Psoas muscle (tissue), 8 donors: ENCODE data around the gene GPBP1L1. TPM values are rescaled to one million over a fixed set of nuclear protein-coding genes. Genes with fewer than 3 reads are reported as not detected.

Source experiments
- ATAC-seq, 4 donors: fragments of 200-7000 bp; cut with Tn5 transposase; one replicate each; pipeline ENCODE4 v1.9.1; 2020; ENCODE audit warnings: moderate library complexity in 3 of 4, mild to moderate bottlenecking in 2 of 4
- DNase-seq, 2 donors: peaks; one replicate each; pipeline ENCODE4 v3.0.0-alpha.2; 2020
- H3K27ac ChIP-seq: fragments of 200-600 bp; one replicate; pipeline ENCODE4 v1.8.0; 2022
- H3K27me3 ChIP-seq, 3 donors: fragments of 200-600 bp in 1 of 3; one replicate each; pipeline versions ENCODE4 v1.6.1 to v1.8.0; 2013 to 2022; ENCODE audit warnings: low read length in 2 of 3, mild to moderate bottlenecking in 2 of 3, moderate library complexity in 1 of 3; ENCODE audit not compliant: insufficient read depth in 3 of 3
- H3K36me3 ChIP-seq, 2 donors: fragments of 200-600 bp in 1 of 2; one replicate each; pipeline versions ENCODE4 v1.6.1 to v1.8.0; 2013 to 2022; ENCODE audit warnings: low read depth in 1 of 2, mild to moderate bottlenecking in 1 of 2, moderate library complexity in 1 of 2; ENCODE audit not compliant: insufficient read depth in 1 of 2
- H3K4me1 ChIP-seq: fragments of 200-600 bp; one replicate; pipeline ENCODE4 v1.8.0; 2022
- H3K4me3 ChIP-seq: fragments of 200-600 bp; one replicate; pipeline ENCODE4 v1.8.0; 2022; ENCODE audit warnings: mild to moderate bottlenecking
- H3K9me3 ChIP-seq: fragments of 200-600 bp; one replicate; pipeline ENCODE4 v1.8.0; 2022
- WGBS, 3 donors: extraction: QIAGEN DNeasy Blood & Tissue Kit; methylation state at CpG; one replicate each; pipeline versions ENCODE4 v1.1.6 to v1.1.7; 2013; 5-methylcytosine and 5-hydroxymethylcytosine counted together
- intact Hi-C, 2 donors: fragments of 100-400 bp; cut with DNase I; formaldehyde crosslinking; loops; one replicate each; pipeline versions ENCODE4 v1.11.0 to v1.14.2; 2022
- polyA plus RNA-seq, 3 donors: library from polyadenylated mRNA; stranded (reverse); fragments of 200-250 nt; gene quantifications; one replicate each; pipeline ENCODE4 v1.2.3, GENCODE V29; 2013
- total RNA-seq, 4 donors: library from RNA; stranded (reverse); fragmentation: NEBNext Ultra II Directional in 2 of 4; extraction: Animal tissue kit (Norgen Biotek cat#: 25700) in 2 of 4; gene quantifications; one replicate each; pipeline versions ENCODE4 v1.2.1 to v1.2.4, GENCODE V29; 2021 to 2023
- TF ChIP-seq, protein P1 (sequence below): fragments of 200-600 bp; IDR thresholded peaks from one replicate; pipeline ENCODE4 v1.8.0; 2022; ENCODE audit warnings: antibody characterized with exemption
- donor health status: healthy with polysubstance abuse.
- donor health status: DM: no; HTN: no; CAD: no; lungs with moderate emphysema.
- donor health status: Bipolar disorder and iron deficiency.
- donor health status: healthy.
- donor health status: DM: yes; HTN: yes; CAD: no.
- donor health status: DM: no; HTN: no; CAD: no.
- donor health status: DM: no; HTN: no; CAD: no.
- donor health status: DM: yes; HTN: yes; CAD: no.

The GPBP1L1 gene
- total and polyA plus RNA-seq, 7 donors, result 25.8 to 74.4 (median 62.3) TPM

DNA sequence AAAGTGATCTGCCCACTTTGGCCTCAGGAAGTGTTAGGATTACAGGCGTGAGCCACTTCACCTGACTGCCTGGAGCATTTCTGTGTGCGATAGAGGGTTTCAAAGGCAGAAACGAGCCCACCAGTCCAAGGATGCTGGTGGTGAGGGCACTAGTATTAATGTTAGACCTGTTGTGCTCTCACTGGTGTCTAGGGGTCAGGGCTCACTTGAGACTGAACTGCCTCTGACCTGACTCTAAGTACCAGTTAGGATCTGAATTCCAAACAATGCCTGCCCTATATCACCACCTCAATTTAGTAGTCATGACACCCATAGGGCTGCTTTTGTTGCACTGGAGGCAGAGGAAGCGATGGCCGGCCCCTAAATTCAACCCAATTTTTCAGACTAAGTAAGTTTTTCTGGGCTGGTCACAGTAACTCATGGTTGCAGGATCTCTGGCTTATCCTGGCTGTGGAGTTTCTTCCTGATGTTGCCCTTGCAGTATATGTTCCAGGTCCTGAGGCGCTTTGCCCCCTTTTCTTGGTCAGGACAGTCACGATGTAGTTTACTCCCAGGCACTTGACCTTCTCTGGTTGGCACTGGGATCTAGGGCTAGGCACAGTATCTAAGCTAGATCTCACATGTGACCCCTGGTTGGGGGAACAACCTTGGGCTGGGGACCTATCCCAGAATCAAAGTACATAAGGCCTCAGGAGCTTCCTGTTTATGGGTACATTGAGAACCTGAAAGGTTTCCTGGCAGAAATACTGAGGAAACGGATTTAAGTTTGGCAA lies 67.0 kb downstream of the GPBP1L1 start:
- H3K9me3 ChIP-seq, result no peaks in the 10 kb centered on the region
- no peak overlapping the region for H3K4me3 ChIP-seq
- no peak overlapping the region for H3K27ac ChIP-seq
- DNase-seq (no peak), ATAC-seq (no peak)
- peaks cover 18 to 64% of the 10 kb centered on the region in 2 donors for H3K36me3 ChIP-seq
- TF ChIP-seq, protein P1, sequence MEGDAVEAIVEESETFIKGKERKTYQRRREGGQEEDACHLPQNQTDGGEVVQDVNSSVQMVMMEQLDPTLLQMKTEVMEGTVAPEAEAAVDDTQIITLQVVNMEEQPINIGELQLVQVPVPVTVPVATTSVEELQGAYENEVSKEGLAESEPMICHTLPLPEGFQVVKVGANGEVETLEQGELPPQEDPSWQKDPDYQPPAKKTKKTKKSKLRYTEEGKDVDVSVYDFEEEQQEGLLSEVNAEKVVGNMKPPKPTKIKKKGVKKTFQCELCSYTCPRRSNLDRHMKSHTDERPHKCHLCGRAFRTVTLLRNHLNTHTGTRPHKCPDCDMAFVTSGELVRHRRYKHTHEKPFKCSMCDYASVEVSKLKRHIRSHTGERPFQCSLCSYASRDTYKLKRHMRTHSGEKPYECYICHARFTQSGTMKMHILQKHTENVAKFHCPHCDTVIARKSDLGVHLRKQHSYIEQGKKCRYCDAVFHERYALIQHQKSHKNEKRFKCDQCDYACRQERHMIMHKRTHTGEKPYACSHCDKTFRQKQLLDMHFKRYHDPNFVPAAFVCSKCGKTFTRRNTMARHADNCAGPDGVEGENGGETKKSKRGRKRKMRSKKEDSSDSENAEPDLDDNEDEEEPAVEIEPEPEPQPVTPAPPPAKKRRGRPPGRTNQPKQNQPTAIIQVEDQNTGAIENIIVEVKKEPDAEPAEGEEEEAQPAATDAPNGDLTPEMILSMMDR, result no peak
- H3K4me1 ChIP-seq, result no peaks in the 10 kb centered on the region
- 62 to 71% (median 68%) methylated on average over 8 of the region's 8 CpGs for WGBS, 3 donors
- H3K27me3 ChIP-seq, result no peaks in the 10 kb centered on the region
- intact Hi-C loops, result no loop called here

DNA sequence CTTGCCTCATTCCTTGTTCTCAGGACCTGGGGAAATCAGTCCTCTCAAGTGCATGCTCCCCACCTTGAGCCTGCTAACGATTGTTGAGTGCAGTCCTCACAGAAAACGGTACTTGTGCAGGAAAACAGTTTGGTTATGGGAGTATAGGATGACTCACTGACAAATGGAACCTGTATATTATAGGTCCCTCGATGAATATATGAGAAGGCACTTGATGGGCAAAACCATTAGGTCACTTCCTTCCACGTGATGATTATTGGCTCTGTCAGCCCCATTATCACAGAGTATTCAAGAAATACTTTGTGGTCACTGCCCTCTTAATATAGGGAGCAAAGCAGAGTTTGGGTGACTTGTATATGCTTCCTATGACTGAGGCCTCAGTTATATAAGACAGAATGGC lies 68.7 kb downstream of the GPBP1L1 start:
- peaks cover 18 to 77% of the 10 kb centered on the region in 2 donors for H3K36me3 ChIP-seq

DNA sequence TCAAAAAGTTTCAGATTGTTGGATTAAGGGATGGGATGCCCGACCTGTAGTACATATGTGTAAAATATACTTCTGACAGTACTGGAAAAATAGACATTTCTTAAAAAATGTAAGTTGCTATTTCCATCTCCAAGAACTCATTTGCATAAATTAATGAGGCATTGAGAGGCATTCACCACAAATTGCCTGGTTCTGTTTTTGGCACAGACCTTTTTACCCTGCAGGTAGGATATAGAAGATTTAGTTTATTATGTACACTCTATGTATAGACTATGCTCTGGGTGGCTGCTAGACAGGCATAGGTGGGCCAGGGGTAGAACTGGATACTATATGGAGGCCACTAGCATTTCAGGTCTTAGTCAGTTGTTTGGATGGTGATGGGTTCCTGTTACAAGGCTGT lies 70.4 kb downstream of the GPBP1L1 start:
- no peaks in the 10 kb centered on the region for H3K27me3 ChIP-seq
- TF ChIP-seq, protein P1, result no peak
- H3K36me3 ChIP-seq, result peaks cover 18 to 84% of the 10 kb centered on the region in 2 donors
- intact Hi-C loops, result no loop called here
- DNase-seq (no peak), ATAC-seq (no peak)
- no peak overlapping the region for H3K27ac ChIP-seq
- H3K9me3 ChIP-seq, result no peaks in the 10 kb centered on the region
- no peak overlapping the region for H3K4me3 ChIP-seq
- H3K4me1 ChIP-seq, result no peaks in the 10 kb centered on the region
- 85 to 89% (median 85%) methylated on average over 1 of the region's 1 CpG for WGBS, 3 donors

More for the DNA sequence above, 68.7 kb downstream of the GPBP1L1 start:
- Histone ChIP-seq H3K4me1 (no peaks in the 10 kb centered on the region), H3K27ac (no peak overlapping the region), H3K4me3 (no peak overlapping the region), H3K9me3 (no peaks in the 10 kb centered on the region), H3K27me3 (no peaks in the 10 kb centered on the region)
- intact Hi-C loops, result no loop called here
- TF ChIP-seq, protein P1, result no peak
- no peak for DNase-seq
- 65 to 76% (median 67%) methylated on average over 4 of the region's 4 CpGs for WGBS, 3 donors
- no peak for ATAC-seq

DNA sequence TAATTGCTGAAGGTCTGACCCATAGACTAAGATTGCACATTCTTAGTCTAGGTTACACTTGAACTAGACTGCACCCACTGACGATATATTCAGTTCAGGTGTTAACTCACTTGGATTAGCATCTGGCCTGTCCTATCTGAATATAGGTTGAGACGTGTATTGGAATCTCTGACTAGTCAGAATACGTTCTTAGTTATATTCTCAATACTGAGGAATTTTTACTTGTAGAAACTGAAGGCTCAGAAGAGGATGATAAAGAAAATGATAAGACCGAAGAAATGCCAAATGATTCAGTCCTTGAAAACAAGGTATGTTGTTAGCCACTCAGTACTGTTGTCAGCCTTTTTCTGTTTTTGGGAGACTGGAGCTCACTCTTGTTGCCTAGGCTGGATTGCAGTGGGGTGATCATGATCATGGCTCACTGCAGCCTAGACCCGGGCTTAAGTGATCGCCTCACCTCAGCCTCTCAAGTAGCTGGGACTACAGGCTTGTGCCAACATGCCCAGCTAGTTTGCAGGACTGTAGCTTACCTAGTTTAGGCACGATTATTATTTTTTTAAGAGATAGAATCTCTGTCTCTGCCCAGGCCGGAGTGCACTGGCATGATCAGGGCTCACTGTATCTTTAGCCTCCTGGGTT lies 73.3 kb downstream of the GPBP1L1 start:
- Histone ChIP-seq H3K27me3 (no peaks in the 10 kb centered on the region), H3K36me3 (peaks cover 15 to 88% of the 10 kb centered on the region in 2 donors), H3K4me3 (no peak overlapping the region), H3K27ac (no peak overlapping the region), H3K9me3 (no peaks in the 10 kb centered on the region), H3K4me1 (no peaks in the 10 kb centered on the region)
- intact Hi-C loops, result no loop called here
- TF ChIP-seq, protein P1, result no peak
- ATAC-seq (no peak), DNase-seq (no peak)
- WGBS, 3 donors, result 83 to 92% (median 85%) methylated on average over 8 of the region's 8 CpGs
